NCI-H146 treated with DMSO at 0.1 percent for 48 hours (cell line): ENCODE results near the gene SERPINB7.
"Not testable (repeated sequence)": the region's sequence is repeated elsewhere in the genome, so short reads cannot be mapped to it uniquely, and the experiment has no call there.

Experiments used
- DNase-seq: peaks from one replicate; lab custom pipeline; 2025; ENCODE audit not compliant: unreplicated experiment; lab: John Stamatoyannopoulos, UW

The SERPINB7 gene, protein sequence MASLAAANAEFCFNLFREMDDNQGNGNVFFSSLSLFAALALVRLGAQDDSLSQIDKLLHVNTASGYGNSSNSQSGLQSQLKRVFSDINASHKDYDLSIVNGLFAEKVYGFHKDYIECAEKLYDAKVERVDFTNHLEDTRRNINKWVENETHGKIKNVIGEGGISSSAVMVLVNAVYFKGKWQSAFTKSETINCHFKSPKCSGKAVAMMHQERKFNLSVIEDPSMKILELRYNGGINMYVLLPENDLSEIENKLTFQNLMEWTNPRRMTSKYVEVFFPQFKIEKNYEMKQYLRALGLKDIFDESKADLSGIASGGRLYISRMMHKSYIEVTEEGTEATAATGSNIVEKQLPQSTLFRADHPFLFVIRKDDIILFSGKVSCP

DNA sequence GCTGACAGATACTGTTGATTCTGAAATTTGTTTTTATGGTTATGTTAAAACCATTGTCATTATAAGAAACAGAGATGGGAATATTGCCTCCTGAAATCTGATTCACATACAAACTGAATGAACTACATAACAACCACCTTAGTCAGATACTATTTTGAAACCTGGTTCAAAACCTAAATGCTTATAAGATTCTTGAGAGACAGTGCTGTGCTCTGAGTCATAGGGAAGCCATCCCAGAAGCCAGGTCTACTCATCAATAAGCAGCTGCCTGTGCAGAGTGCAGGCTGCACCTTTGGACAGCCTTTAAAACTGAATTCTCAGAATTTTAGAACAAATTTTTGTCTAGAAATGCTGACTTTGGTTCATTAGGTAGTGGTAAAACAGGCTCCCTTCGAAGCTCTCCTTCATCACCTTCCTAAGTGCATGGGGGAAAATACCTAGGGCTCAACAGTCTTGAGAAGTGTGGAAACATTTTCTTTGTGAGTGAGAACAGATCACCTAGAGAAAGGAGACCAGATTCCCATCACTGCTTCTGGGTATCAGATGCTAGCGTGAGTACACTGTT is at the start of gene SERPINB7:
Gene SERPINB7 (plus strand): TSS at position 253 of the 565 bp plus-strand sequence. CDS start 6,955 bp downstream, outside the sequence.
- no peak for DNase-seq

DNA sequence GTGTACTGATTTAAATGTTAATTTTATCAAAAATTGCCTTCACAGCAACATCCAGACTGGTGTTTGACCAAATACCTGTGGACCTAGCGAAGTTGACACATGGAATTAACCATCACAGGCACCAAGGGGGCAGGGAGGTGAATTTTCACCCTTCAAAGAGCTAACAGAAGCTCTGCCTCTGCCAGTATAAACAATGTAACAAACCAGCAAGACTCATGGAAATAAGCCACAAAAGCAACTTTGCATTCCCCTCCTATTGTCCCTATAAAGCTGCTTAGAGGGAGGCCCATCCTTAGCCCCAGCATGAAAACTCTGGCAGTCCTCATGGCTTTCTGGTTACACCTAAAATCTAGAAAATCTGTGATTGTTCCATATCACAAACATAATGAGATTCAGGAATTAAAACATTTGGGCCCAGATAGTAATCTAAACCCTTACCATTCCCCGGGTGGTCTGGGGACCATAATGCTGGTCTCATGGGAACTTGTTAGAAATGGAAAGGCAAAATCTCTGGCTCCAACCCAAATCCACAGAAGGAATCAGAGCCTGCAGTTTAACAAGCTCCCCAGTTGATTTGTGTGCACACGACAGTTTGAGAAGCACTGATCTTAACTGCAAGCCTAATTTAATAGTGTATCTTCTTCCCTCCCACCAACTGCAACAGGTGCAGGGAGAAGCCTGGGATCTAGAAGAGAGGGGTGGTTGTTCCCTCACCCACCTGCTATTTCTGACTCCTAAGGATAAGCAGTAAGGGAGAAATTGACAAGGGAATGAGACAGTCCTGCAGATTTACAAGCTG is 49.3 kb upstream of the SERPINB7 start:
- DNase-seq = no peak

DNA sequence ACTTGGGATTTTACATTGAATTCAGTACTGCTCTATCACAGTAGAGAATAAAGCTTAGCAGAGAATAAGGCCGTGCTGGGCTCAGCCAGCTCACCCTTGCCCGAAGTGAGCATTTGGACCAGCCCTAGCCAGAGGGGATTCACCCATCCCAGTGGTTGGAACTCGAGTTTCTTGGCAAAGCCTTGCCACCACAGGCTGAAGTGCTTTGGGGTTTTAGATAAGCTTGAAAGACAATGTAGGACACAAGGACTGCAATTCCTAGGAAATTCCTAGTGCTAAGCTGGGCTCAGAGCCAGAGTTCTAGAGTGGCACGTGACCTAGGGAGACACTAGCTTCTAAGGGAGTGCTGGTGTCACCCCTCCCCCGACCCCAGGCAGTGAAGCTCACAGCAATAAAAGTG is 44.4 kb upstream of the SERPINB7 start:
- no peak for DNase-seq

DNA sequence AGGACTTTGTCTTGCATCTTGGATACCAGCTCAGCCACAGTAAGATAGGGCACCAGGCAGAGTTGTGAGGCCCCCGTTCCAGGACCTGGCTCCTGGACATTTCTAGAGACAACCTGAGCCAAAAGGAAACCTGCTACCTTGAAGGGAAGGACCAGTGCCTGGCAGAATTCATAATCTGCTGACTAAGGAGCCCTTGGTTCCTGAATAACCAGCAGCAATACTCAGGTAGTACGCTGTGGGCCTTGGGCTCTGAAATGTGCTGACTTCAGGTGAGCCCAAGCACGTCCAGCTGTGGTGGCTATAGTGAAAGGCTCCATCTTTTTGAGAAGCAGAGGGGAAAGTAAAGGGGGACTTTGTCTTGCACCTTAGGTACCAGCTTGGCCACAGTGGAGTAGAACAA is 44.0 kb upstream of the SERPINB7 start:
- no peak for DNase-seq

DNA sequence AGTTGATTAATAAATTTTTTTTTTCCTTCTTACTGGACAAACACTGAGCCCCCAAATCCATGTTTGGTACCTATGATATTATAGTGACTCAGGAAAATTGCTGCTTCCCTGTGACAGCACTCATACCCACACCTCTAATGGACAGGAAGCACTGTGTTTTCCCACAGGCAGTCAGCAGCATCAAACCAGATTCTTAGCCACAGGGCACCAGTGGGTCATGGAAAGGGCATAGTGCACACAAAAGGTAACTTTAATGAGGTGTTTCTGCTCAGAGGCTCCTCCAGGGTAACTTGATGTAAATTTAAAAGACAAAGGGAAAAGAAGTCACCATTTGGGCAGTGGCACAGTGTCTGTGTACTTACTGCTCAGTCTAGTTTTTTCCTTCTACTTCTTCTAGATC is 38.3 kb upstream of the SERPINB7 start:
- no peak for DNase-seq

DNA sequence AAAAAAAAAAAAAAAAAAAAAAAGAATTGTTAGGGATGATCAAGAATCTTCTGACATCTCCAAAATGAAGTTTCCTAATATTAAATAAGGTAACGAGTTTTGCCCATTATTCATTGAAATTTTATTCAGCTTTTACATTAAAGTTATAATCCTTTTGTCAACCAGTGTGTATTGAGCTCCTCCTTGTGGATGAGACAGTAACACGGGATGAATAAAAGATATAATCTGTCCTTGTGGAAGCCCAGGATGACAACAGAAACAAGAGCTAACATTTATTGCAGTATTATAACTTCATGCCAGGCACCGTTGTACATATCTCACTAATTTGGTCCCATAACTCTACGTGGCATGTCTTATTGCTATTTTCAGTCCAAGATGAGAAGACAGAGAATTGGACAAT is 33.4 kb upstream of the SERPINB7 start:
- no peak for DNase-seq

DNA sequence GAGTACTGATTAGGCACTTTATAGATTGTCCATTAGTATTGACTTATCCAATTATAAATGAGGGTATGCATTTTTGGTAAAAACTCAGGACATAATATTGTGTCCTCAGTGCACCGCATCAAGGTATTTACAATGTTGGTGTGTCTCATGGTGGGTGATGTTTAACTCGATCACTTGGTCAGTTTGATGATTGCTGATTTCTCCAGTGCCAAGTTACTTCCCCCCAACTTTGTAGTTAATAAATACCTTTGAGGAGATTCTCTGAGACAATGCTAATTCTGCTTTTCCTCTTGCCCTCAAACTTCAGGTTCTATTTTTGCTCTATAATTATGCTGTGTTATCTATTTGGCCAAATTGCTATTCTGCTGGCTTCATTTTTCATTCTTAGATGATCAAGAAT is 28.2 kb upstream of the SERPINB7 start:
- DNase-seq = no peak

DNA sequence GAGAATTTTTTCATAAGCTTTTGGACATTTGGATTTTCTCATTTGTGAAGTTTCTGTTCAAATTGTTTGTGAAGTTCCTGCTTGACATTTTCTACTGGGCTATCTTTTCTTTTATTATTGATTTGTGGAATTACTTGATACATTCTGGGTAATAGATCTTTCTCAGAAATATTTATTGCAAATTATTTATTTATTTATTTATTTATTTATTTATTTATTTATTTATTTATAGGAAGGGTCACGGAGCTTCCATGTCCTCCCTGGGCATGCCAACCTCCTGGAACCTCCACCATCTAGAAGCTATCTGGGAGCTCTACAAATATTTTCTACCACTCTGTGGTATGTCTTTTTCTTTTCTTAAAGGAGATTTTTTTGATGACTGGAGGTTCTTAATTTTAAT is 25.7 kb upstream of the SERPINB7 start:
- DNase-seq = no peak

DNA sequence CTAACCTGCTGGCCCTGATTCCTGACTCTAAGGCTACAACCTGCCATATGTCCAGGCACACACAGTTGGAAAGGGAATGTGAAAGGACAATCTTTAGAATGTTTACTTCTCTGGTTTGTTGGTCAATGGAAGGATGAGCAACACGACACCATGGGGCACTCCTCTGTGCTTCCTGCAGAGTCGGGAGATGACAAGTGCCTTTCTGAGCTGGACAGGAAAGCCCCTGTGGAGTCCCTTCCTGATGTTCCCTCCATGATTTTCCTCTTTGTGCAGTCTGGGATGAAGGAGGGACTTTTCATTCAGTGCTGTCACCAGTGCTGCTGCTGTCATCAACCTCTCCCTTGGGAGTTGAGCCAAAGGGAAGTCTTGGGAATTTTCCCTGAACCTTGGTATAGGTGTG is 22.6 kb upstream of the SERPINB7 start:
- no peak for DNase-seq

DNA sequence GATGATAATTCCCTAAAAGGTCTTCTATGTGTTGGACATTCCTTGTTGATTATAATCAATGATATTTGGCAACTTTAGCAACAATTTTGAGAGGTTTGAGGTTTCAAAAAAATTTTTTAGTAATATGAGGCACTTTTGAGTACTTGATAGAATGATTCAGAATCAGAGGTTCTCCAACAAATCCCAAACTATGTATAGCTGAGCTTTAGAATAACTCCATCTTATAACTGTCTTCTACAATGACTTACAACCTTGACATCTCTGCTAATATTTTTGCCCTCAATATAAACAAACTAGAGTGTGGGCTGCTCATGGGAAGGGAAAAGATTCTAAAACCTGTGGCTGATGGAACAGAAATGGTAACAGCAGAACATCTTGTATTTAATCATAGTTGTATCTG is 21.5 kb upstream of the SERPINB7 start:
- no peak for DNase-seq

DNA sequence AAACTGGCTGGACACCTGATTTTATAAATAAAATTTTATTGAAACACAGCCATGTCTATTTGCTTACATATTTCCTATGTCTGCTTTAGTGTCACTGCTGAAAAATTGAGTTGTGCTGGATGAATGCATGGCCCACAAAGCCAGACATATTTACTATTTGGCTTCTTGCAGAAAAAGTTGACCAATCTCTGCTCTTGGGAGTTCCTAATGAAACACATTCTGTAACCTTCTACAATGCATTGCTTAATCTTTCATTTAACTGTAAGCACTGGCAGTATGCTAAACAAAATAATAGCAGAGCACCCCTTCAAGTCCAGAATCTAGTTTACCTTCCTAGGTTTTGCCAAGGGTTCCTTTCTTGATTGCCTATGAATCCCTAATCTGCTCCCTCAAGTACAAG is 17.7 kb upstream of the SERPINB7 start:
- no peak for DNase-seq

DNA sequence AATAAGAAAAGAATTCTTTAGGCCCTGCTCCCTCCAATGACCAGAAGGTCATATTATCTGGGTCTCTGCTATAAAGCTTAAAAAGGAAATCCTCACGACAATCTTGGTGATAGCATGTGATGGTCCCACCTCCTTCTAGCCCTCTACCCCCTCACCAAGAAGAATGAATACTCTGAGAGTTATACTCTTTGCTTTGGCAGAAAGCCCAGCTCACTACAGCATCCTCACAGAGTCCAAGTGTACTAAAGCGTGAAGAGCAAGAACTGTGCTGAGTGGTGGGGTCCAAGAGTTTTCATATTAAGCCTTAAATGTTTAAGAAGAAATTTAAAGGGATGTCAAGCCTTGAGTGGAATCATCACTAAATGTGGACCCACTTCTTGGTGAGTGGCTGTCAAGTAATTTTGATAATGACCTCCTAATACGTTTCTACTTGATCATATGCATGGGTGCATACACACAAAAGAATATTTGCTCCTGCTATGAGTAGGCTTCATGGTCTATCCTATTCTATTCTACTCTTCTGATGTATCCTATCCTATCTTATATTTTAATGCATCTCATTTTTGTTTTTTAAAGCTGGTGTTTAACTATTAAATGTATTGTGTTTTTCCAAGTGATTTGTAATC is 16.5 kb upstream of the SERPINB7 start:
- DNase-seq = no peak

DNA sequence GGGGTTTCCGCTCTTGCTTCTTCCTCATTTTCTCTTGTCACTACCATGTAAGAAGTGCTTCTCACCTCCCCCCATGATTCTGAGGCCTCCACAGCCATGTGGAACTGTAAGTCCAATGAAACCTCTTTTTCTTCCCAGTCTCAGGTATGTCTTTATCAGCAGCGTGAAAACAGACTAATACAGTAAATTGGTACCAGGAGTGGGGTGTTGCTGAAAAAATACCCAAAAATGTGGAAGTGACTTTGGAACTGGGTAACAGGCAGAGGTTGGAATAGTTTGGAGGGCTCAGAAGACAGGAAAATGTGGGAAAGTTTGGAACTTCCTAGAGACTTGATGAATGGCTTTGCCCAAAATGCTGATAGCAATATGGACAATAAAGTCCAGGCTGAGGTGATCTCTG is 15.4 kb upstream of the SERPINB7 start:
- DNase-seq = not testable (repeated sequence)

DNA sequence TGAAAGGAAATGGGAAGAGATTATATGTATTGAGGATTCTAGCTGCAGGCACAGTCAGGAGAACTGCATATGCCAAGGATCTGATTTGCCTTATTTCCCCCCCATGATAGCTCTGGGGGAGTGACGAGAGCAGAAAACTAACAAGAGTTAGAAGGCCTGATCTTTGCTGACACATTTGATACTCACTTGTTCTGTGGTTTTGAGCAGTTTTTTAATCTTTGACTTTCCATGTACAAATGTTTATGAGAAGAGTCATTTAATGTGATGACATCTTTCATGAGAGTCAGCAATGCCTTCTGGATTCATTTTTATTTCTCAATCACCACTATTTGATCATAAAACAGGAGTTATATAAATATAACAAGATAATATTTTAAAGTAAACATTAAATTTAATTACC is 12.7 kb upstream of the SERPINB7 start:
- DNase-seq = no peak

DNA sequence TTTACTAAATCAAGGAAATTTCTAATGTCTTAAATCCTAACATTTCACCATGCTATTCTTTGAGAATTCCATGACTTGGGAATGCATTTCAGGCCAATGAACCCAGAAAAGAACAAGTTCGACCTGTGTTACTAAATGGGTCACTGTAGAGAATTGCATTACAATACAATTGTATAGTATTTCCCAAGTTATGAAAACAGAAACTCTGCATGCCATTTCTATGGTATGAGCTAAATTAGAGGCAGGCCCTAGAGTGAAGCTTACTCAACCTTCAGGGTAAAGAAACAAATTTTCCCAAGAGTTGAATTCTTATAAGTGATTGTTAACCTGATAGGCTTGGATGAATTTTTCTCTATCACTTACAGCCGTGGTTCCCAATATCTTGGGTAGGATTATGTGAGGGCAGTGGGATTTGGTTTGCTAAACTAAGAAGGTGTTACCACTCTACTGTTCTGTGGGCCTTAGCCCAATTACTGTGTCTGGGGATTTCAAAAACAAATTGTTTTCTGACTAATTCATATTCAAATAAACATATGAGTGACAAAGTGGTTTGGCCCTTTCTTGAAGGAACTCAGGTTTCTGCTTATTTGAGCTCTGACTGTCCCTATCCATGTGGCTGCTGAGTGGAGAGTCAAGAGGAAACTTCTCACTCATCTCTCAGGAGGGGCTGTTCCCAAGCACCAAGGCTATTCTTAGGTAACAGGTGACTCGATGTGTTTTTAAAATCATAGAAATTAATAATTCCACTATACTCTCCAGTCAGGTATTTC is 11.2 kb upstream of the SERPINB7 start:
- no peak for DNase-seq

DNA sequence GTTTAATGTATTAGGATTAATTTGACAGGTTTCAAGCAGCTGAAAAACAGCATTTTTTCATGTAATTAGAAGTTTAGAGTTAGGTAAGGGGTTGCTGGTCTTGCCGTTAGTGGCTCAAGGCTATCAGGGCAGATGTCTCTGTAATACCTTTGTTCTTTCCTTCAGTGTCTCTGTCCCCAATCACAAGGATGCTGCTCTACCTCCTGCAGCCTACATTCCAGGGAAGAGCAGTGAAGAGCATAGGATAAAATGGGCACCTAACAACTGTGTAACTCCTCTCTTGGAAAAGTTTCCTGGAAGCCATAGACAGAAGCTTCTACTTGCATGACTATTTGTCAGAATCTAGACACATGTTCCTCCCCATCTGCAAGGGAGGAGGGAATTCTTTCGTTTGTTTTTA is 9.4 kb upstream of the SERPINB7 start:
- no peak for DNase-seq

DNA sequence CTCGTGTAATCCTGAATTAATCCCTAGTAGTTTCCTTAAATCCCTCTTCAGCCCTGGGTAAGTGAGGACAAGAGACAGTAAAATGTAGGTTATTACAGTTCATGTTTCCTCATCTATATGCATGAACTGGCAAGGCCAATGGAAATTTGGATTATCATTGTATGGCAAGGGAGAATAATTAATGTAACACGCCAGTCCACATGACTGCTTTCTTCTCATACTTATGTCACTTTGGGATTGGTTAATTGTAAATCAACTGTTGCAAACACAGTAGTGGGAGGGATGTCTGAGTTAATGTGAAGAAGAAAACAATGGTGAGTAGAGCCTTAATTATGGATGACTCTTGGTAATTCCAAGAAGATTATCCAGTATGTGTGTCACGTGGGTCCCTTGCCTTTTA is 1.7 kb upstream of the SERPINB7 start:
- no peak for DNase-seq

DNA sequence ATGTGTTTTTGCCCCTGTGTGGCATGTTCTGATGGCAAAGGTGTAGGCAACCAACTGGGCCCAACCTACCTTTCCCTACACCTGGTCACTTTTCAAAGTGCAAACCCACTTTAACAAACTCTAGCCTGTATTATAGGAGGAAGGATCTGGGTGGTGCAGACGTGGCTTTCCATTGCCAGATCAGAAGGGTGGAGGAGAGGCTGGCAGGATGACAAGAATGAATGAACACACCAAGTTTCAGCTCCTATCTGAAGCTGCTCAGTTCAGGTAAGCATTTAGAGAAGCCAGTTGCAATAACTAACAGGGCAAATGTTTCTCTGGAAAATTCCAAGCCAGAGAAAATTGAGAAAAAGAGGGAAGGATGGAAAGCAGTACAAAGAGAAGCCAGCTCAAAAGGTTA is 707 bp upstream of the SERPINB7 start:
- no peak for DNase-seq

DNA sequence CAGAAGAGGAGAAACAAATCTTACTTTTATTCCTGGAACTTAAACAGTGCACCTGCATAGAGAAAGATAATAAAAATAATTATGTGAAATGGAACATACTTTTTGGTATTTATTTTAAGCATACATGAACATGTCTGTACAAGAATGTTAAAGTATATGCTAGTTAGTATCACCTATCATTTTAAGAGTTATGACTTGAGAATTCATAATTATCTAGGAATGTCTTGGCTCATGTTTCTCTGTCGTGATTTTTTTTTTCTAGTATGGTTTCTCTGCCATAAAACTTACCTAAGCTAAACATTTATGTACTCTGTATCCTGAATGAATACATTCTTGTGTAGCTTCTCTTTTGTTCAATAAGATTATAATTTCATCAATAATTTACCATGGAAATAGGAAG is 4.2 kb downstream of the SERPINB7 start:
- no peak for DNase-seq

DNA sequence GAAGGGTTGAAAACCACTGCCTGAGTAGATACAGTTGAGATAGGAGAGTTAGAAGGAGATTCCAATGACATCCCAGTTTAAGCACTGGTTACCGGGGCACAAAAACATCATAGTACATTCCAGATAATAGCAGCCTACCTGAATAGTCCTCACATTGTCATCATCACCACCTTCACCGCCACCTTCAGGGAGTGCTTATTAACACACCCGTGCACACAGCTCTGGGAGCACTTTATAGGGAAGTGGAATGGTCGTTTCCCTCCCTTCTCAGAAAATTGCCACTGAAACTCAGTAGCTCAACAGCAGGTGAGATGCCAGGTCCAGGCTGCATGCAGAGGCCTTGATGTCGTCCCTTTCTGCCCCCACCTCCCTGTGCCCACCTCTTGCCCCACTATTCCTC is 8.2 kb downstream of the SERPINB7 start:
- DNase-seq = no peak
